GM21528 (cell line): ENCODE measurements around the gene SYNJ2.

ENCODE experiments used
- ATAC-seq: cut with Tn5 transposase; IDR thresholded peaks from one replicate; pipeline ENCODE4 v1.9.1; 2021; ENCODE audit warnings: mild to moderate bottlenecking, moderate library complexity; ENCODE audit not compliant: unreplicated experiment, low FRiP score

SYNJ2 gene

GRCh38 chr6:158050955-158051354, 69.3 kb downstream of the SYNJ2 start:
- ATAC-seq: no peak

GRCh38 chr6:158051968-158052367, 70.3 kb downstream of the SYNJ2 start:
- no peak for ATAC-seq

- ATAC-seq: no peak
Observed at GRCh38 chr6:158053377-158054313, 72.0 kb downstream of the SYNJ2 start.

GRCh38 chr6:158056355-158056754, 74.7 kb downstream of the SYNJ2 start:
- no peak for ATAC-seq

GRCh38 chr6:158056804-158057203, 75.1 kb downstream of the SYNJ2 start:
- ATAC-seq: no peak

- ATAC-seq: no peak
Observed at GRCh38 chr6:158057213-158057987, 75.7 kb downstream of the SYNJ2 start.

- ATAC-seq: no peak
Observed at GRCh38 chr6:158058171-158058651, 76.5 kb downstream of the SYNJ2 start.

GRCh38 chr6:158059108-158059507, 77.4 kb downstream of the SYNJ2 start:
- ATAC-seq: no peak

GRCh38 chr6:158060455-158061360, 79.0 kb downstream of the SYNJ2 start:
- ATAC-seq: no peak

GRCh38 chr6:158061361-158061708, 79.7 kb downstream of the SYNJ2 start:
- no peak for ATAC-seq

- no peak for ATAC-seq
Observed at GRCh38 chr6:158061709-158062461, 80.2 kb downstream of the SYNJ2 start.

GRCh38 chr6:158063736-158064135, 82.1 kb downstream of the SYNJ2 start:
- ATAC-seq: no peak

GRCh38 chr6:158064725-158065251, 83.1 kb downstream of the SYNJ2 start:
- no peak for ATAC-seq

GRCh38 chr6:158066136-158066781, 84.6 kb downstream of the SYNJ2 start:
- ATAC-seq: no peak

GRCh38 chr6:158067436-158068015, 85.9 kb downstream of the SYNJ2 start:
- no peak for ATAC-seq

- no peak for ATAC-seq
Observed at GRCh38 chr6:158068156-158068892, 86.7 kb downstream of the SYNJ2 start.

- ATAC-seq: no peak
Observed at GRCh38 chr6:158068893-158069799, 87.5 kb downstream of the SYNJ2 start.
